Activated CD4-positive, alpha-beta T cell treated with anti-CD3 and anti-CD28 coated beads for 36 hours (primary cell): ENCODE measurements around the gene SYT14. TPM values are rescaled to one million over a fixed set of nuclear protein-coding genes. Genes with fewer than 3 reads are reported as not detected.
"Not testable (repeated sequence)": the region's sequence is repeated elsewhere in the genome, so short reads cannot be mapped to it uniquely, and the experiment has no call there.

Source experiments
- ATAC-seq: fragments of 200-7000 bp; cut with Tn5 transposase; one replicate; pipeline ENCODE4 v1.10.0; 2021; ENCODE audit warnings: mild to moderate bottlenecking, moderate library complexity
- CTCF ChIA-PET: fragments of 350-600 bp; sonication (Branson Sonifier 250); formaldehyde crosslinking; loops from one replicate; lab custom pipeline; 2021; ENCODE audit warnings: antibody characterized with exemption; lab: Charles Lee
- POLR2A ChIA-PET: fragments of 350-600 bp; sonication (Branson Sonifier 250); formaldehyde crosslinking; loops from one replicate; lab custom pipeline; 2021; ENCODE audit warnings: antibody characterized with exemption, inconsistent platforms; lab: Charles Lee
- DNase-seq: peaks from one replicate; pipeline ENCODE4 v3.0.0-alpha.2; 2020
- H3K27ac Mint-ChIP-seq: one replicate; pipeline ENCODE4 v1.8.0; 2021; ENCODE audit warnings: mixed read lengths
- H3K27me3 Mint-ChIP-seq: one replicate; pipeline ENCODE4 v1.8.0; 2021; ENCODE audit warnings: mixed read lengths
- H3K36me3 Mint-ChIP-seq: one replicate; pipeline ENCODE4 v1.8.0; 2021; ENCODE audit warnings: low read depth, mixed read lengths
- H3K4me1 Mint-ChIP-seq: one replicate; pipeline ENCODE4 v1.8.0; 2021; ENCODE audit warnings: mixed read lengths
- H3K4me3 Mint-ChIP-seq: one replicate; pipeline ENCODE4 v1.8.0; 2021; ENCODE audit warnings: mild to moderate bottlenecking, moderate library complexity, mixed read lengths
- H3K9me3 Mint-ChIP-seq: one replicate; pipeline ENCODE4 v1.8.0; 2021; ENCODE audit warnings: low read depth, mixed read lengths
- intact Hi-C, 2 experiments: fragments of 100-400 bp; cut with DNase I in 1 of 2; cut with micrococcal nuclease in 1 of 2; formaldehyde crosslinking; loops; one replicate each; pipeline versions ENCODE4 v1.14.2 to v1.15.1; 2022 to 2024; cut with DNase I, micrococcal nuclease
- total RNA-seq, 2 experiments: library from RNA; stranded (reverse); gene quantifications; one replicate each; pipeline ENCODE4 v1.2.3, GENCODE V29; 2021

SYT14 gene
- total RNA-seq, 2 experiments from 2014 or later: not detected

- DNase-seq (no peak), ATAC-seq (no peak)
- intact Hi-C loops: no loop called here
- no peaks in the 10 kb centered on the region for H3K9me3 Mint-ChIP-seq
- no peaks in the 10 kb centered on the region for H3K36me3 Mint-ChIP-seq
- no peak overlapping the region for H3K27ac Mint-ChIP-seq
- CTCF ChIA-PET: no interaction called here
- H3K4me1 Mint-ChIP-seq: no peaks in the 10 kb centered on the region
- no peak overlapping the region for H3K4me3 Mint-ChIP-seq
- POLR2A ChIA-PET: no interaction called here
- peaks cover 2% of the 10 kb centered on the region for H3K27me3 Mint-ChIP-seq
Measured at GRCh38 chr1:210076620-210077019, 138.6 kb downstream of the SYT14 start.

GRCh38 chr1:210081494-210081893 is 143.5 kb downstream of the SYT14 start:
- Mint-ChIP-seq H3K27ac (no peak overlapping the region), H3K27me3 (peaks cover 2% of the 10 kb centered on the region), H3K4me3 (no peak overlapping the region), H3K4me1 (no peaks in the 10 kb centered on the region), H3K9me3 (no peaks in the 10 kb centered on the region), H3K36me3 (no peaks in the 10 kb centered on the region)
- DNase-seq (no peak), ATAC-seq (no peak)
- ChIA-PET CTCF (no interaction called here), POLR2A (no interaction called here)
- intact Hi-C loops: no loop called here

GRCh38 chr1:210085359-210085758 is 147.3 kb downstream of the SYT14 start:
- intact Hi-C loops: no loop called here
- CTCF ChIA-PET: no interaction called here

GRCh38 chr1:210087058-210087457 is 149.0 kb downstream of the SYT14 start:
- H3K9me3 Mint-ChIP-seq: peaks cover 2% of the 10 kb centered on the region
- no peak overlapping the region for H3K27ac Mint-ChIP-seq
- no peak overlapping the region for H3K4me3 Mint-ChIP-seq
- H3K27me3 Mint-ChIP-seq: peaks cover 2% of the 10 kb centered on the region
- intact Hi-C loops: no loop called here
- H3K4me1 Mint-ChIP-seq: no peaks in the 10 kb centered on the region
- no peak for ATAC-seq
- no peaks in the 10 kb centered on the region for H3K36me3 Mint-ChIP-seq
- ChIA-PET POLR2A (no interaction called here), CTCF (no interaction called here)
- DNase-seq: no peak

More at GRCh38 chr1:210085359-210085758, 147.3 kb downstream of the SYT14 start:
- Mint-ChIP-seq H3K27ac (no peak overlapping the region), H3K27me3 (peaks cover 2% of the 10 kb centered on the region), H3K36me3 (no peaks in the 10 kb centered on the region), H3K4me1 (no peaks in the 10 kb centered on the region), H3K9me3 (peaks cover 2% of the 10 kb centered on the region), H3K4me3 (no peak overlapping the region)
- ATAC-seq: no peak
- POLR2A ChIA-PET: no interaction called here
- DNase-seq: no peak

GRCh38 chr1:210089855-210090254 is 151.8 kb downstream of the SYT14 start:
- H3K36me3 Mint-ChIP-seq: no peaks in the 10 kb centered on the region
- no peak overlapping the region for H3K27ac Mint-ChIP-seq
- peaks cover 2% of the 10 kb centered on the region for H3K9me3 Mint-ChIP-seq
- H3K4me1 Mint-ChIP-seq: no peaks in the 10 kb centered on the region
- DNase-seq: no peak
- CTCF ChIA-PET: no interaction called here
- POLR2A ChIA-PET: no interaction called here
- H3K4me3 Mint-ChIP-seq: no peak overlapping the region
- no peak for ATAC-seq
- intact Hi-C loops: no loop called here
- H3K27me3 Mint-ChIP-seq: peaks cover 2% of the 10 kb centered on the region

GRCh38 chr1:210092366-210092765 is 154.3 kb downstream of the SYT14 start:
- Mint-ChIP-seq H3K4me1 (no peaks in the 10 kb centered on the region), H3K36me3 (no peaks in the 10 kb centered on the region), H3K4me3 (no peak overlapping the region), H3K27me3 (peaks cover 8% of the 10 kb centered on the region), H3K27ac (no peak overlapping the region), H3K9me3 (peaks cover 2% of the 10 kb centered on the region)
- CTCF ChIA-PET: interaction anchor here (0.7 kb wide), 1 partner anchor 93 kb away, joined by 3 read pairs; no protein-coding TSS in a partner anchor
- POLR2A ChIA-PET: no interaction called here
- ATAC-seq (no peak), DNase-seq (no peak)
- intact Hi-C loops: no loop called here

- no peak for DNase-seq
- Mint-ChIP-seq H3K27me3 (peaks cover 8% of the 10 kb centered on the region), H3K4me1 (no peaks in the 10 kb centered on the region), H3K9me3 (peaks cover 2% of the 10 kb centered on the region), H3K4me3 (no peak overlapping the region), H3K27ac (no peak overlapping the region), H3K36me3 (no peaks in the 10 kb centered on the region)
- no peak for ATAC-seq
- intact Hi-C loops: no loop called here
- CTCF ChIA-PET: no interaction called here
- POLR2A ChIA-PET: no interaction called here
Measured at GRCh38 chr1:210093461-210093860, 155.4 kb downstream of the SYT14 start.

- Mint-ChIP-seq H3K9me3 (no peaks in the 10 kb centered on the region), H3K27me3 (peaks cover 12% of the 10 kb centered on the region), H3K27ac (no peak overlapping the region), H3K4me3 (no peak overlapping the region), H3K4me1 (no peaks in the 10 kb centered on the region), H3K36me3 (no peaks in the 10 kb centered on the region)
- ChIA-PET POLR2A (no interaction called here), CTCF (no interaction called here)
- DNase-seq: no peak
- no peak for ATAC-seq
- intact Hi-C loops: no loop called here
Measured at GRCh38 chr1:210098356-210098755, 160.3 kb downstream of the SYT14 start.

- Mint-ChIP-seq H3K4me3 (no peak overlapping the region), H3K4me1 (no peaks in the 10 kb centered on the region), H3K9me3 (no peaks in the 10 kb centered on the region), H3K36me3 (no peaks in the 10 kb centered on the region), H3K27ac (no peak overlapping the region), H3K27me3 (peaks cover 15% of the 10 kb centered on the region)
- DNase-seq: no peak
- no peak for ATAC-seq
- ChIA-PET CTCF (no interaction called here), POLR2A (no interaction called here)
- intact Hi-C loops: no loop called here
Measured at GRCh38 chr1:210099921-210100320, 161.9 kb downstream of the SYT14 start.

- DNase-seq: no peak
- Mint-ChIP-seq H3K36me3 (no peaks in the 10 kb centered on the region), H3K9me3 (peaks cover 3% of the 10 kb centered on the region), H3K4me3 (no peak overlapping the region), H3K27me3 (peaks cover 13% of the 10 kb centered on the region), H3K27ac (no peak overlapping the region), H3K4me1 (no peaks in the 10 kb centered on the region)
- CTCF ChIA-PET: interaction anchor here (0.7 kb wide), 1 partner anchor 692 kb away, joined by 4 read pairs; no protein-coding TSS in a partner anchor
- intact Hi-C loops: no loop called here
- ATAC-seq: no peak
- POLR2A ChIA-PET: no interaction called here
Measured at GRCh38 chr1:210104103-210104502, 166.1 kb downstream of the SYT14 start.

GRCh38 chr1:210112906-210113305 is 174.9 kb downstream of the SYT14 start:
- intact Hi-C loops, H3K36me3 Mint-ChIP-seq, H3K9me3 Mint-ChIP-seq, DNase-seq, ATAC-seq, H3K27me3 Mint-ChIP-seq, H3K4me3 Mint-ChIP-seq, POLR2A ChIA-PET, H3K27ac Mint-ChIP-seq, H3K4me1 Mint-ChIP-seq: not testable (repeated sequence)
- CTCF ChIA-PET: interaction anchor here (0.8 kb wide), 1 partner anchor 8 kb away, joined by 3 read pairs; no protein-coding TSS in a partner anchor

GRCh38 chr1:210117198-210117597 is 179.2 kb downstream of the SYT14 start:
- DNase-seq: no peak
- H3K27me3 Mint-ChIP-seq: peaks cover 2% of the 10 kb centered on the region
- ATAC-seq: no peak
- no peak overlapping the region for H3K27ac Mint-ChIP-seq
- H3K36me3 Mint-ChIP-seq: no peaks in the 10 kb centered on the region
- no peaks in the 10 kb centered on the region for H3K9me3 Mint-ChIP-seq
- intact Hi-C loops: no loop called here
- ChIA-PET POLR2A (no interaction called here), CTCF (no interaction called here)
- no peak overlapping the region for H3K4me3 Mint-ChIP-seq
- H3K4me1 Mint-ChIP-seq: no peaks in the 10 kb centered on the region
